Memory B cell (primary cell): ENCODE results near the gene SLC29A3.
"Not testable (repeated sequence)": the region's sequence is repeated elsewhere in the genome, so short reads cannot be mapped to it uniquely, and the experiment has no call there.

Source experiments
- ATAC-seq: fragments of 150-1000 bp; cut with Tn5 transposase; 2 replicates; pipeline ENCODE4 v1.10.0; 2021; ENCODE audit warnings: low read depth, mild to moderate bottlenecking, moderate library complexity
- DNase-seq, 2 donors: peaks; one replicate each; pipeline ENCODE4 v3.0.0; 2022; ENCODE audit warnings: low spot score in 2 of 2
- H3K27ac Mint-ChIP-seq: one replicate; pipeline ENCODE4 v1.8.0; 2022; ENCODE audit warnings: mild to moderate bottlenecking, moderate library complexity, mixed read lengths
- H3K27me3 Mint-ChIP-seq: one replicate; pipeline ENCODE4 v1.8.0; 2022; ENCODE audit warnings: mixed read lengths
- H3K36me3 Mint-ChIP-seq: one replicate; pipeline ENCODE4 v1.8.0; 2022; ENCODE audit warnings: mild to moderate bottlenecking, mixed read lengths
- H3K4me1 Mint-ChIP-seq: one replicate; pipeline ENCODE4 v1.8.0; 2022; ENCODE audit warnings: mixed read lengths
- H3K4me3 Mint-ChIP-seq: one replicate; pipeline ENCODE4 v1.8.0; 2022; ENCODE audit warnings: mild to moderate bottlenecking, moderate library complexity, mixed read lengths
- H3K9me3 Mint-ChIP-seq: one replicate; pipeline ENCODE4 v1.8.0; 2022; ENCODE audit warnings: mixed read lengths

Gene SLC29A3

DNA sequence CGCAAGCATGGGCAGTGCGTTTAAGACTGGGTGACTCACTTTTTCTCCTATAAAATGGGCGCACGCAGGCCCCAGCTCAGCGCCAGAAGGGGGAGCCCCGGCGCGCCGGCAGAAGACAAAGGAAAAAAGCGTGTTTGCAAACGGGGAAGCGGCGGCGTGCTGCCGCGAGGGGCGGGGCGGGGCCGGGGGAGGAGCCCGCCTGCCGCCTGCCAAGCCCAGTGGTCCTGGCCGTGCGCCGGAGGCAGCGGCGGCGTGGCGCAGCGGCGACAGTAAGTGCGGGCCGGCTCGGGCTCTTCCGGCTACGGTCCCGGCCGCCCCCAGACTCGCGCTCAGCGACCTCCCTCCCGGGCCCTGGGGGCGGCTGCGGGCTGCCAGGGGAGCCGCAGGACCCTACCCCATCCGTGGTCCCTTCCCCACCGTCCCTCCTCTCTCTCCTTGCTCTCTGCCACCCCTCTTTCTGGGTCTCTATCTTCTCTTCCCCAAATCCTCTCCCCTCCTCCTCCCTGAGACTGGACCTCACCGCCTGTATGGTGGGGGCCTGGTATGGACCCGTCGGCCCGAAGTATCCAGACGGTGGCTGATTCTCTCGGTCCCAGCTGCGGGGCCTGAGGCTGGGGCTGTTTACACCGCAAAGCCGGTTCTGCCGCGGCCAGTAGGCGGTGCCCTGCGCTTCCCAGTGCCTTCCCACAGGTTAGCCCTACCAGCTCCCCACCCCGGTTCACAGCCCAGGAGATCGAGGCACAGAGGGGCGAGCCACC lies at the start of gene SLC29A3:
SLC29A3 (plus strand) TSS at position 218 of the 758 bp plus-strand sequence; CDS start at position 269, 51 bp downstream.
- H3K9me3 Mint-ChIP-seq = no peaks in the 10 kb centered on the region
- peaks cover 1% of the 10 kb centered on the region for H3K27me3 Mint-ChIP-seq
- peaks cover 13% of the 10 kb centered on the region for H3K36me3 Mint-ChIP-seq
- H3K27ac Mint-ChIP-seq = peak within 1 kb of the TSS; percentile 93
- peak; percentile 69 for DNase-seq
- ATAC-seq = peak; percentile 85
- H3K4me3 Mint-ChIP-seq = peak within 1 kb of the TSS; percentile 100
- H3K4me1 Mint-ChIP-seq = peaks cover 21% of the 10 kb centered on the region

DNA sequence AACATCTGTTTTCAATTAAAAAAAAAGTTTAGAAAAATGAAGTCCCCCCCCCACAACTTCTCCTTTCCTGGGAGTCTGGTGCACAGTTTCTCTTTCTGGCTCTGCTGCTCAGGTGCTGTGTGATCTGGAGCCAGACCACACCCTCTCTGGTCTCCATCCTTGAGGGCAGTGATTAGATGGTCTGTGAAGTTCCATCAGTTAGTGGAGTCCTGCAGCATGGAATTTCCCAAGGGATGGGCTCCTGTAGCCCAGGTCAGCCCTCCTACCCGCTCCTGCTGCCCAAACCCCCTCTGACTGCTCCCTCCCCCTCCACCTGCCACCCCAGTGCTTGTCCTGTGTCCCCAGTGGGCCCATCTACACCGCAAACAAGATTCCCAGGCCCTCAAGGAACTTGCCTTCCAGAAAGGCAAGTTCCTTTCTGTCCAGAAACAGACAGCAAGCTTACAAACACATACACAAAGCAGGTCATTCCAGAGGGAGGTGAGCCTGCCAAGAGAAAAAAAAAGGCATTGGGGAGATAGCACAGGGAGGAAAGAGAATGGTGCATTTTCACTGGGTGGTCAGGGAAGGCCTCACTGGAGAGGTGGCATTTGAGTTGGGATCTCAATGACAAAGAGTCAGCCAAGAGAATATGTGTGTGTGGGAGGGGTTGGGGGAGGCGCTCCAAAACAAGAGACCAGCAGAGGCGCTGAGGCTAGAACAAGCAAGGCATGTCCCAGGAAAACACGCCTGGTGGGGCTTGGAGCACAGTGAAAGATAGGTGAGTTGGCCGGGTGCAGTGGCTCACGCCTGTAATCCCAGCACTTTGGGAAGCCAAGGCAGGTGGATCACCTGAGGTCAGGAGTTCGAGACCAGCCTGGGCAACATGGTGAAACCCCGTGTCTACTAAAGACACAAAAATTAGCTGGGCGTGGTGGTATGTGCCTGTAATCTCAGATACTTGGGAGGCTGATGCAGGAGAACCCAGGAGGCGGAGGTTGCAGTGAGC lies 49.5 kb upstream of the SLC29A3 start:
- Mint-ChIP-seq H3K27me3 (peaks cover 8% of the 10 kb centered on the region), H3K36me3 (no peaks in the 10 kb centered on the region), H3K4me1 (no peaks in the 10 kb centered on the region), H3K4me3 (no peak overlapping the region), H3K27ac (no peak overlapping the region), H3K9me3 (no peaks in the 10 kb centered on the region)
- no peak for ATAC-seq
- no peak for DNase-seq

DNA sequence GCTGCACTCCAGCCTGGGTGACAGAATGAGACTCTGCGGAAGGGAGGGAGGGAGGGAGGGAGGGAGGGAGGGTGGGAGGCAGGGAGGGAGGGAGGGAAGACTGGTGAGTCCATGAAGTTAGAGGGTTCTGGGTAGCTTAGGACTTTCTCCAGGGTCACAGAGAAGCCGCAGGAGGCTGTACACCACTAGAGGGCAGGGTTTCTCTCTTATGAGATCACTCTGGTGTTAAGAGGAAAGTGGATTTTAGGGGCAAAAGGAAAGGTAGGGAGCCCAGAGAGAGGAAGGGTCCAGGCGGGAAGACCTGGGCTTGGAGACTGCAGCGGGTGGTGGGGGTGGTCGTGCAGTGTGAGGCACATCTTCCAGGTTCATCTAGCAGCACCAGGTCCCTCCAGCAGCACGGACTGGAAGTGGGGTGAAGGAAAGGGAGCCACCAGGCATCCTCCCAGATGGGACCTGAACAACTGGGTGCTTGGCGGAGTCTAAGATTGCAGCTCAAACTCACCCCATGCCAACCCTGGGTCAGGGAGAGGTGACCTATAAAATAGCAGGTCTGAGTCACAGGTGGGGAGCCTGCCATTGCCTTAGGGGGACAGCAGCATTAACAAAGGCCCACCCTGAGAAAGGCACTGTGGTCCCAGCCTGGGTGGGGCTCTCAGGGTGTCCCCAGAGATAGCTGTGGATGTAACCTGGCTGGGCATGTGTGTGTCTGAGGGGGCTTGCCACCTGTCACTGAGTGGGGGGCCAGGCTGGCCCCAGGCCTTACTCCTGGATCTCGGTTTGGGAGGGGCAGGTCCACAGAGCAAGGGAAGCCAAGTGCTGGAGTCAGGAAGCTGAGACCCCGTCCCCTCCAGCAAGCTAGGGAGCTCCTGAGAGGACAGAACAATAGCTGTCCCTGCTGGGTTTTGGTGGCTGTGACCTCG lies 48.5 kb upstream of the SLC29A3 start:
- no peak overlapping the region for H3K27ac Mint-ChIP-seq
- ATAC-seq = no peak
- no peak overlapping the region for H3K4me3 Mint-ChIP-seq
- H3K27me3 Mint-ChIP-seq = peaks cover 8% of the 10 kb centered on the region
- H3K36me3 Mint-ChIP-seq = no peaks in the 10 kb centered on the region
- no peaks in the 10 kb centered on the region for H3K9me3 Mint-ChIP-seq
- no peak for DNase-seq
- no peaks in the 10 kb centered on the region for H3K4me1 Mint-ChIP-seq

DNA sequence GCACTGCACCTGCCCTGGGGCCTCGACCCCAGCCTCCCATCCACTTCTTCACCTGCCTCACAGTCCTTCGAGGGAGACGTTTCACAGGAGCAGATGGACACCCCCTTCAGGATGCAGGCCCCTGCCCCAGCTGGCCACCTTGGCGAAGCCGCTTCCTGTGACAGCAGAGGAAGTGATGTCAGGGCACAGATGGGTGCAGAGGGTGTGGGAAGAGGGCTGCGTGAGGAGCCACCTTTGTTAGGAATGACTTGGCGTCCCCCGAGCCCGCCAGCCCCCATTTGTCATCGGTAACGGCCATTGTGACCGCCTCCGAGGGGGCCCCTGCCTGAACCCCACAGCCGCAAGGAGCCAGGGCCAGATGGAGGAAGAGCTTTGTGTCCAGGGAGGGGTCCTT lies 47.4 kb upstream of the SLC29A3 start:
- no peak for DNase-seq
- no peaks in the 10 kb centered on the region for H3K4me1 Mint-ChIP-seq
- peaks cover 7% of the 10 kb centered on the region for H3K27me3 Mint-ChIP-seq
- no peak overlapping the region for H3K4me3 Mint-ChIP-seq
- no peaks in the 10 kb centered on the region for H3K36me3 Mint-ChIP-seq
- H3K27ac Mint-ChIP-seq = no peak overlapping the region
- ATAC-seq = no peak
- no peaks in the 10 kb centered on the region for H3K9me3 Mint-ChIP-seq

GRCh38 chr10:71272056-71272771 lies 46.8 kb upstream of the SLC29A3 start:
- Mint-ChIP-seq H3K27me3 (peaks cover 6% of the 10 kb centered on the region), H3K4me1 (no peaks in the 10 kb centered on the region), H3K4me3 (no peak overlapping the region), H3K36me3 (no peaks in the 10 kb centered on the region), H3K9me3 (no peaks in the 10 kb centered on the region), H3K27ac (no peak overlapping the region)
- no peak for DNase-seq
- no peak for ATAC-seq

GRCh38 chr10:71272974-71273373 lies 46.1 kb upstream of the SLC29A3 start:
- ATAC-seq, DNase-seq, H3K27me3 Mint-ChIP-seq, H3K36me3 Mint-ChIP-seq, H3K4me1 Mint-ChIP-seq, H3K4me3 Mint-ChIP-seq, H3K9me3 Mint-ChIP-seq, H3K27ac Mint-ChIP-seq: not testable (repeated sequence)

DNA sequence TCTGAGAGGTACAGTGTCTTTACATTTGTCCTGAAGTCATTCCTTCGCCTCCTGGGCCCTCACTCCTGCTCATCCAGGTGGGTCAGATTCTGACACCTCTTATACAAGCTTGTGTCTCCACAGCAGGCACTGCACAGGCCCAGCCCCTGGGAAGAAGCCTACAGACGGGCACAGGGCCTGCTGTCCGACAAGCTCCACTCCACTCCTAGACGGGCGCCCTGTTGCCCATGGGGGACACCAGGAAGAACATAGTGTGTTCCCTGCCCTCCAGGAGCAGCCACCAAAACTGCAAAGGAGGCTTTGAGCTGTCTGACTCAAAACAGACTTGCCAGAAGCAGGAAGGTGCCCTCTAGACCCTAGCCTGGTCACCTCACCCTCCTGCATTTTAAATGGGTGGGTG lies 45.6 kb upstream of the SLC29A3 start:
- peaks cover 4% of the 10 kb centered on the region for H3K27me3 Mint-ChIP-seq
- no peaks in the 10 kb centered on the region for H3K36me3 Mint-ChIP-seq
- H3K4me3 Mint-ChIP-seq = no peak overlapping the region
- no peaks in the 10 kb centered on the region for H3K9me3 Mint-ChIP-seq
- no peaks in the 10 kb centered on the region for H3K4me1 Mint-ChIP-seq
- ATAC-seq = no peak
- no peak for DNase-seq
- no peak overlapping the region for H3K27ac Mint-ChIP-seq

DNA sequence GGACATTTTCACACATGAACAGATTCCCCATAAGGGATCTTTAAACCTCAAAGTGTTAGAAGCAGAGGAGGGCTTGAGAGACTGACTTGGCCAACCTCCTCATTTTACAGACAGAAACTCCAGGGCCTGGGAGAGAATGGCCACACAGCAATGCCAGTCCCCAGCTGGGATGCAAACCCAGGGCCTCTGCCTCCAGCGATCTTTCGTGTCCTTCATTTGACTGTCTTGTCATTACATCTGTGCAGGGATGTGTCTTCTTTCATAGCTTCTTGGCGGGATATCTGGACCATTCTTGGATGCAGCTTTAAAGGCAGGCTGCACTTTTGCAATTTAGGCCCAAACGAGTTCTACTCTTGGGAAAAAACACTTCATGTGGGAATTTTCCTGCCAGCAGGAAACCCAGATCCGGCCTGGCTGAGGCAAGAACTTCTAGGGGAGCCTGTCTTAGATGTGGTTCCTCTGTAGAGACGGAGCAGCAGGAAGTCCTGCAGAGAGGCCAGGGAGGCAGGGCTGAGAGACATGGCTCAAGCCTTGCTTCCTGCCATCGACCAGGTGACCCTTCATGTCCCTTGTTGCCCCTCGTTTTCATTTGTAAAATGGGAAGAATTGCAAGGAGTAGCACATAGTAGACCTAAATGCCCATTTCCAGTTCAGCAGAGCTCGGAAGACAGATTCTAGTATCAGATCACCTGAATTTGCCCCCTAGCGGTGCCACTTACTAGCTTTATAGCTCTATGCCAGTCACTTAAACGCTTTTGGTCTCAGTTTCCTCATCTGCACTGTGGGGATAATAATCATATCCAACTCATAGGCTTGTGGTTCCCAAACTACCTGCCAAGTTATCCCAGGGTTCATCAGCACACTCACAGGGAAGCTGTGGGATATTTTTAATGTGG lies 43.9 kb upstream of the SLC29A3 start:
- Mint-ChIP-seq H3K27ac (no peak overlapping the region), H3K36me3 (no peaks in the 10 kb centered on the region), H3K9me3 (no peaks in the 10 kb centered on the region), H3K4me3 (no peak overlapping the region), H3K4me1 (no peaks in the 10 kb centered on the region), H3K27me3 (peaks cover 1% of the 10 kb centered on the region)
- no peak for DNase-seq
- ATAC-seq = no peak

GRCh38 chr10:71276873-71277272 lies 42.2 kb upstream of the SLC29A3 start:
- no peak overlapping the region for H3K4me3 Mint-ChIP-seq
- ATAC-seq (no peak), DNase-seq (no peak)
- H3K36me3 Mint-ChIP-seq = no peaks in the 10 kb centered on the region
- H3K4me1 Mint-ChIP-seq = peaks cover 2% of the 10 kb centered on the region
- H3K27me3 Mint-ChIP-seq = peaks cover 6% of the 10 kb centered on the region
- H3K9me3 Mint-ChIP-seq = no peaks in the 10 kb centered on the region
- no peak overlapping the region for H3K27ac Mint-ChIP-seq

GRCh38 chr10:71277914-71278665 lies 41.0 kb upstream of the SLC29A3 start:
- Mint-ChIP-seq H3K4me1 (peaks cover 2% of the 10 kb centered on the region), H3K27ac (no peak overlapping the region), H3K27me3 (peaks cover 9% of the 10 kb centered on the region), H3K4me3 (no peak overlapping the region), H3K36me3 (no peaks in the 10 kb centered on the region), H3K9me3 (no peaks in the 10 kb centered on the region)
- ATAC-seq = no peak
- no peak for DNase-seq

GRCh38 chr10:71278691-71279588 lies 40.1 kb upstream of the SLC29A3 start:
- Mint-ChIP-seq H3K4me3 (no peak overlapping the region), H3K4me1 (peaks cover 2% of the 10 kb centered on the region), H3K27ac (no peak overlapping the region), H3K9me3 (no peaks in the 10 kb centered on the region), H3K36me3 (no peaks in the 10 kb centered on the region), H3K27me3 (peaks cover 9% of the 10 kb centered on the region)
- no peak for ATAC-seq
- DNase-seq = no peak
